OCI-LY1 (cell line): ENCODE results near the gene CCZ1.
"Not testable (repeated sequence)": the region's sequence is repeated elsewhere in the genome, so short reads cannot be mapped to it uniquely, and the experiment has no call there.

Experiments used
- EZH2 ChIP-seq: fragments of 200-600 bp; sonication (generic), shearing (Covaris generic); IDR thresholded peaks from 2 replicates; pipeline ENCODE4 v1.8.0; 2017; ENCODE audit warnings: borderline replicate concordance, mixed run types, mild to moderate bottlenecking, antibody characterized with exemption, low read length, moderate library complexity, mixed read lengths
- TF ChIP-seq, protein P1 (sequence below): fragments of 200-600 bp; sonication (generic), shearing (Covaris generic); IDR thresholded peaks from 2 replicates; pipeline ENCODE4 v1.5.1; 2017; ENCODE audit warnings: mild to moderate bottlenecking, antibody characterized with exemption, low read length, moderate library complexity, mixed read lengths

DNA sequence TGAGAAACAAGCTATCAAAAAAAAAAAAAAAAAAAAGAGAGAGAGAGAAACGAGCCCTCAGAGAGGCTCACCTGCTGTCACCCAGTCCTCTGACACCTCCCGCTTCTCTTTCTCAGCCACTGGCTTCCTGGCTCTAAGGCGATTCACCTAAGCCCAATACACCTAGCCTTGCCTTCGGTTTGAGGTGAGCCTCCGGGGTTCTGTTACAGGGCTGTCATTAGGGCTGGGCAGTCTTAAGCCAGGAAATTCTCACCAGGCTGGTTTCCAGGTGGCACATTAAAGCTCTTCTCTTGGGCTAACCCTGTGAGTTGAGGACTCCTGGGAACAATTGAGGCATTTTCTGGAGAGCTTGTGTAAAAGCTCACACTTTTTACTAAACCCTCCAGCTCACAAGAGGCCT is 10.5 kb upstream of the CCZ1 start:
- TF ChIP-seq, protein P1, sequence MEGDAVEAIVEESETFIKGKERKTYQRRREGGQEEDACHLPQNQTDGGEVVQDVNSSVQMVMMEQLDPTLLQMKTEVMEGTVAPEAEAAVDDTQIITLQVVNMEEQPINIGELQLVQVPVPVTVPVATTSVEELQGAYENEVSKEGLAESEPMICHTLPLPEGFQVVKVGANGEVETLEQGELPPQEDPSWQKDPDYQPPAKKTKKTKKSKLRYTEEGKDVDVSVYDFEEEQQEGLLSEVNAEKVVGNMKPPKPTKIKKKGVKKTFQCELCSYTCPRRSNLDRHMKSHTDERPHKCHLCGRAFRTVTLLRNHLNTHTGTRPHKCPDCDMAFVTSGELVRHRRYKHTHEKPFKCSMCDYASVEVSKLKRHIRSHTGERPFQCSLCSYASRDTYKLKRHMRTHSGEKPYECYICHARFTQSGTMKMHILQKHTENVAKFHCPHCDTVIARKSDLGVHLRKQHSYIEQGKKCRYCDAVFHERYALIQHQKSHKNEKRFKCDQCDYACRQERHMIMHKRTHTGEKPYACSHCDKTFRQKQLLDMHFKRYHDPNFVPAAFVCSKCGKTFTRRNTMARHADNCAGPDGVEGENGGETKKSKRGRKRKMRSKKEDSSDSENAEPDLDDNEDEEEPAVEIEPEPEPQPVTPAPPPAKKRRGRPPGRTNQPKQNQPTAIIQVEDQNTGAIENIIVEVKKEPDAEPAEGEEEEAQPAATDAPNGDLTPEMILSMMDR: not testable (repeated sequence)
- TF ChIP-seq EZH2: not testable (repeated sequence)
